MG63 (cell line): ENCODE measurements around the gene TXNDC11. TPM values are rescaled to one million over a fixed set of nuclear protein-coding genes. Genes with fewer than 3 reads are reported as not detected.

Experiments
- DNase-seq: peaks from one replicate; pipeline ENCODE4 v3.0.0-alpha.2; 2020
- H3K27me3 ChIP-seq: fragments of 250-450 bp; sonication (Bioruptor Pico); 2 replicates; pipeline ENCODE4 v1.5.1; 2020; ENCODE audit warnings: mild to moderate bottlenecking, moderate library complexity
- H3K36me3 ChIP-seq: fragments of 250-450 bp; sonication (Bioruptor Pico); 2 replicates; pipeline ENCODE4 v1.5.1; 2020; ENCODE audit warnings: mild to moderate bottlenecking, moderate library complexity
- H3K4me3 ChIP-seq: fragments of 250-450 bp; sonication (Bioruptor Pico); 2 replicates; pipeline ENCODE4 v1.5.1; 2020; ENCODE audit warnings: mild to moderate bottlenecking, moderate library complexity
- H3K9me3 ChIP-seq: fragments of 250-450 bp; sonication (Bioruptor Pico); 2 replicates; pipeline ENCODE4 v1.5.1; 2020; ENCODE audit warnings: mild to moderate bottlenecking, moderate library complexity
- total RNA-seq: library from RNA; depleted of rRNA; stranded (reverse); fragments of >200 nt; shearing (Covaris generic); gene quantifications from 2 replicates; pipeline ENCODE4 v1.2.3, GENCODE V29; 2014; ENCODE audit warnings: low replicate concordance

TXNDC11 gene
- total RNA-seq, 1 experiment from 2014 or later, result 47.2 TPM

GRCh38 chr16:11735787-11736186 is 6.9 kb downstream of the TXNDC11 start:
- no peak overlapping the region for H3K4me3 ChIP-seq
- DNase-seq, result no peak
- no peaks in the 10 kb centered on the region for H3K9me3 ChIP-seq
- H3K36me3 ChIP-seq, result peaks cover 71% of the 10 kb centered on the region
- no peaks in the 10 kb centered on the region for H3K27me3 ChIP-seq

GRCh38 chr16:11734653-11735043 is 8.0 kb downstream of the TXNDC11 start:
- Histone ChIP-seq H3K9me3 (no peaks in the 10 kb centered on the region), H3K36me3 (peaks cover 81% of the 10 kb centered on the region), H3K4me3 (no peak overlapping the region), H3K27me3 (no peaks in the 10 kb centered on the region)
- no peak for DNase-seq

DNA sequence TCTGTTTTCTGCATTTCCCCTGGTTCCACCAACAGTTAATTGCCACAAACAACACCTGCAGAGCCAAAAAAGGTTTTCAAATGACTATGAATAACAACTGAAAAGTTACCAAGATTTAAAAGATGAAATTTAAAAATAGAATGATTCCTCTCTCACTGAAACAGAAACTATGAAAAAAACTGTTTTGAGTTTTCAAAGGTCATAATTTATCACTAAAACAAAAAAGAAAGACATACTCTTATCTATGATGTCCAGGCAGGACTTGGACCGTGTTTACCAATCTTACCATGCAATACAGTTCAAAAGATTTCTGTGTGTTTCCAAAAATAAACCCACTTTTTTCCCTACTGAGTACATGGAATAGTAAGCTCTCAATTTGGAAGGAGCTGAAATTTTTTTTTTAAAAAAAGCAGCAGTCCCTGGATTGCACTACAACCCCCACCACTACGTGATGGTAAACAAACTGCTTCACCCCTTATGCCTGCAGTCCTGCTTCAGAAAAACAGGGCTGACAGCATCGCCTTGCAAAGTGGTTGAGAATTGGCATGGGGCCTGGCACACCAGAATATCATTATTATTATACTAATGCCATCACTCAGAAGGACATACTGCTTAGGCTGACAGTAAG is 8.5 kb downstream of the TXNDC11 start:
- Histone ChIP-seq H3K9me3 (no peaks in the 10 kb centered on the region), H3K36me3 (peaks cover 86% of the 10 kb centered on the region), H3K4me3 (no peak overlapping the region), H3K27me3 (no peaks in the 10 kb centered on the region)
- DNase-seq, result no peak

- peaks cover 93% of the 10 kb centered on the region for H3K36me3 ChIP-seq
- no peak overlapping the region for H3K4me3 ChIP-seq
These were observed 11.4 kb downstream of the TXNDC11 start for GRCh38 chr16:11731222-11731621.

GRCh38 chr16:11729787-11730186 is 12.9 kb downstream of the TXNDC11 start:
- Histone ChIP-seq H3K9me3 (no peaks in the 10 kb centered on the region), H3K4me3 (no peak overlapping the region), H3K27me3 (no peaks in the 10 kb centered on the region), H3K36me3 (peaks cover 91% of the 10 kb centered on the region)
- no peak for DNase-seq

More at GRCh38 chr16:11731222-11731621, 11.4 kb downstream of the TXNDC11 start:
- H3K27me3 ChIP-seq, result no peaks in the 10 kb centered on the region
- no peak for DNase-seq
- H3K9me3 ChIP-seq, result no peaks in the 10 kb centered on the region

DNA sequence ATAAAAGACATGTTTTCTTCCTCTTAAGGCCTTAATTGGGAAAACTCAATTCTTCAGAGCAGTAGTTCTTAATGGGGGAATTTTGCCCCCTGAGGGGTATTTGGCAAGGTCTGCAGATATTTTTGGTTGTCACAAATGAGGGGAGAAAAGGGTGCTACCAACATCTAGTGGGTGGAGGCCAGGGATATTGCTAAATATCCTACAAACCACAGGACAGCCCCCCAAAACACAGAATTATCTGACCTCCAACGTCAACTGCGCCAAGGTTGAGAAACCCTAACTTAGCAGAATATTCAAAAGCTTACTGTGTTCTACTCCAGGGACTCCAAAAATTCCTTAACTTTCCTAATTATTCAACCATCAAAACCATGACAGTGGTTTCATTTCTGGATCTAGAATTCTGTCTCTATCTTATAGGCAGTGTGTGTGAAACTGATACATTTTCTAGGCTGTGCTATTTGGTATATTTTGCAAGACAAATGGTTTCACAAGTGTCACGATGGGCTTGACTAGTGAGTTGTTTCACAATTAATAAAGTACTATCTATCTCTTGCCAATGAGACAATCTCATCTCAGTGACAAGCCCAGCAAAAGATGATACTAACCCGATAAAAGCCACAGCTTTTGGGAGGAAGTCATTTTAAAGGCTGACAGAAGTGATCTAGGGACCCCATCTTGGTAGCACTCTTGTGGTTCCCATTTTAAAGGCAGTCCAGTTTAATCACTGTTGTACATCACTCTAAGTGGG is 14.7 kb downstream of the TXNDC11 start:
- no peak for DNase-seq
- no peak overlapping the region for H3K4me3 ChIP-seq
- no peaks in the 10 kb centered on the region for H3K27me3 ChIP-seq
- no peaks in the 10 kb centered on the region for H3K9me3 ChIP-seq
- peaks cover 78% of the 10 kb centered on the region for H3K36me3 ChIP-seq

DNA sequence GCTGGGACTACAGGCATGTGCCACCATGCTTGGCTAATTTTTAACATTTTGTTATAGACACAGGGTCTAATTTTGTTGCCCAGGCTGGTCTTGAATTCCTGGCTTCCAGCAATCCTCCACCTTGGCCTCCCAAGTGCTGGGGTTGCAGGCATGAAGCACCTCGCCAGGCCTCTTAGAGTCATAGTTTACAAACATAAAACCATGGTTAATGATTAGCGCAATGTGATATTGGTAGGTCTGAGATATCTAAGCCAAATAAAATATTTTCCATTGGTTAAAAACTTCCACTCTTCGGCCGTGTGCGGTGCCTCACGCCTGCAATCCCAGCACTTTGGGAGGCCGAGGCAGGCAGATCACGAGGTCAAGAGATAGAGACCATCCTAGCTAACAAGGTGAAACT is 16.6 kb downstream of the TXNDC11 start:
- no peaks in the 10 kb centered on the region for H3K27me3 ChIP-seq
- H3K9me3 ChIP-seq, result no peaks in the 10 kb centered on the region
- peaks cover 78% of the 10 kb centered on the region for H3K36me3 ChIP-seq
- H3K4me3 ChIP-seq, result no peak overlapping the region
- no peak for DNase-seq

DNA sequence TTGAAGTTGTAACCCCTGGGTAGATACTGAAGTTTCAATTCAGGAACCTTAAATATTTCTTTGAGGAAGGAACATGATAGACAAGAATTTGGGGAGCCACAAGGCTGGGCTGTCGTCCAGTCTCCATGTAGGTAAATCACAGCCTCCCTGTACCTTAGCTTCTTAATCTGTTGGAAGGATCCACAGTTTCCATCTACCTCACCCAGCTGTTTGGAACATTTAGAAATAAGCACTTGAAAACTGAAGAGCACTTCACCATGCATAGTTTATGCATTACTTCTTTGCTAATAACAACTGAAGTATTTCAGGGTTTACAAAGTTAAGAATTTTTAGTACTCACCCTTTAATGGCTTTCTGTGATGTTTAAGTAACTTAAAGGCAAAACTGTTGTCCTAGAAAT is 17.2 kb downstream of the TXNDC11 start:
- H3K36me3 ChIP-seq, result peaks cover 77% of the 10 kb centered on the region
- no peaks in the 10 kb centered on the region for H3K9me3 ChIP-seq
- no peak overlapping the region for H3K4me3 ChIP-seq
- no peak for DNase-seq
- H3K27me3 ChIP-seq, result no peaks in the 10 kb centered on the region

DNA sequence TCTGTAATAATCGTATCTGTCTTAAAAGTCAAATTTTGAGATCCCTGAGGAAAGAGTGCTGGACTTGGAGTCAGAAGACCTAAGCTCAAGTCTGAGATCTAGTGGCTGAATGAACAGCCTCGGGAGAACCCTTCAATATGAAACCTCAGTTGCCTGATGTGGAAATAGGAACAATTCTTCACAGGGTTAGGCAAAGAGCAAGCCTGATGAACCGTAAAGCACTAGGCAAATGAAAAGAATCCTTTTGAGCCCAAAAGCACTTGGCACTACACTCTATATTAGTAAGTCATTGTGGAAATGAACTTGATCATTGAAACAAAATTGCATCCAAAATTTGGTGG is 20.2 kb downstream of the TXNDC11 start:
- DNase-seq, result no peak
- H3K27me3 ChIP-seq, result no peaks in the 10 kb centered on the region
- no peaks in the 10 kb centered on the region for H3K9me3 ChIP-seq
- H3K36me3 ChIP-seq, result peaks cover 66% of the 10 kb centered on the region
- H3K4me3 ChIP-seq, result no peak overlapping the region

GRCh38 chr16:11721781-11722467 is 20.7 kb downstream of the TXNDC11 start:
- no peak overlapping the region for H3K4me3 ChIP-seq
- H3K27me3 ChIP-seq, result no peaks in the 10 kb centered on the region
- peaks cover 61% of the 10 kb centered on the region for H3K36me3 ChIP-seq
- H3K9me3 ChIP-seq, result no peaks in the 10 kb centered on the region
- no peak for DNase-seq

DNA sequence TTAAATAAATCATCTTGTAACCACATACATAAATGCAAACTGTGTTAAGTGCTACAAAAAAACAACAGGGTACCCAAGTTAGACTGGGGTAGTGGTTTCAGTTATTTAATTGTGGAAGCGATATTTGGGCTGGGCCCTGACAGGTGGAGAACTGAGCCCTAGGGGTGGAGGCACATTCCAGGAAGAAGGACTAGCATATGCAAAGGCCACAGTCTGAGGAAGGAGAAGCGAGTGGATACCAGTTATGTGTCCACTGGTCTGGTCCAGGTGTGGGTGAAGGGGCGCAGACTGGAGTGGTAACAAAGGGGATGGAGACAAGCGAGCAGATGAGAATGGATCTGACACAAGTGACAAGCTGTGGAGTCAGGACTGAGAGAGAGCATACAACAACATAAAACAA is 22.9 kb downstream of the TXNDC11 start:
- peaks cover 61% of the 10 kb centered on the region for H3K36me3 ChIP-seq
- no peak overlapping the region for H3K4me3 ChIP-seq
- H3K9me3 ChIP-seq, result no peaks in the 10 kb centered on the region
- no peak for DNase-seq
- no peaks in the 10 kb centered on the region for H3K27me3 ChIP-seq

- DNase-seq, result no peak
- Histone ChIP-seq H3K4me3 (no peak overlapping the region), H3K9me3 (no peaks in the 10 kb centered on the region), H3K27me3 (no peaks in the 10 kb centered on the region), H3K36me3 (peaks cover 65% of the 10 kb centered on the region)
These were observed 23.5 kb downstream of the TXNDC11 start for GRCh38 chr16:11719171-11719570.

GRCh38 chr16:11717811-11718210 is 24.8 kb downstream of the TXNDC11 start:
- Histone ChIP-seq H3K36me3 (peaks cover 71% of the 10 kb centered on the region), H3K4me3 (no peak overlapping the region), H3K9me3 (no peaks in the 10 kb centered on the region), H3K27me3 (no peaks in the 10 kb centered on the region)
- no peak for DNase-seq

- Histone ChIP-seq H3K9me3 (no peaks in the 10 kb centered on the region), H3K27me3 (no peaks in the 10 kb centered on the region), H3K36me3 (peaks cover 63% of the 10 kb centered on the region), H3K4me3 (no peak overlapping the region)
- no peak for DNase-seq
These were observed 26.3 kb downstream of the TXNDC11 start for GRCh38 chr16:11716336-11716735.

- H3K36me3 ChIP-seq, result peaks cover 63% of the 10 kb centered on the region
- no peak overlapping the region for H3K4me3 ChIP-seq
- H3K9me3 ChIP-seq, result no peaks in the 10 kb centered on the region
- no peaks in the 10 kb centered on the region for H3K27me3 ChIP-seq
- DNase-seq, result no peak
These were observed 27.3 kb downstream of the TXNDC11 start for GRCh38 chr16:11715246-11715947.

DNA sequence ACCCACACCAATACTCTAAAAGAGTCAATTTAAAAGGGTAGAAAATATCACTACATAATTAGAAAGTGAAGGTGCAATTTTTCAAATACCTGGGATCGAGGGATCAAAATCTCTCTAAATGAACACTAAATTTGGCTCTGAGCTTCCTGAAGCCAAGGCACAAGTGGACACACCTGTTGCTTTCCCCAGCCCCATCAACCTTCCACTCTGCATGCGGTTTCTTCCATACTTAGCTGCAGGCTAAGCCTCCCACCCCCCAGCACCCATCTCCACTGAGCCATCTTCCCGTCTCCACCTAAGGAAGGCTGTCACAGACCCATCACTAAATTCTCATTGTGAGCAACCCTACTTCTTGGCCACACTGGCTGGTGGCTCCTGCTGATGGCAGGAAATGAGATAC is 30.5 kb downstream of the TXNDC11 start:
- Histone ChIP-seq H3K4me3 (no peak overlapping the region), H3K36me3 (peaks cover 62% of the 10 kb centered on the region), H3K27me3 (no peaks in the 10 kb centered on the region), H3K9me3 (no peaks in the 10 kb centered on the region)
- DNase-seq, result no peak

- Histone ChIP-seq H3K27me3 (no peaks in the 10 kb centered on the region), H3K9me3 (no peaks in the 10 kb centered on the region), H3K36me3 (peaks cover 60% of the 10 kb centered on the region), H3K4me3 (no peak overlapping the region)
- no peak for DNase-seq
These were observed 31.0 kb downstream of the TXNDC11 start for GRCh38 chr16:11711662-11712061.
